ENCODE data around the gene NIM1K. TPM values are rescaled to one million over a fixed set of nuclear protein-coding genes. Genes with fewer than 3 reads are reported as not detected.
A peak's percentile ranks its signal among the peaks of the same experiment; 100 is the strongest.

Gene NIM1K
- total and polyA plus RNA-seq, 4 donors, result 1.0 to 4.2 (median 3.1) TPM; not detected in 1

DNA sequence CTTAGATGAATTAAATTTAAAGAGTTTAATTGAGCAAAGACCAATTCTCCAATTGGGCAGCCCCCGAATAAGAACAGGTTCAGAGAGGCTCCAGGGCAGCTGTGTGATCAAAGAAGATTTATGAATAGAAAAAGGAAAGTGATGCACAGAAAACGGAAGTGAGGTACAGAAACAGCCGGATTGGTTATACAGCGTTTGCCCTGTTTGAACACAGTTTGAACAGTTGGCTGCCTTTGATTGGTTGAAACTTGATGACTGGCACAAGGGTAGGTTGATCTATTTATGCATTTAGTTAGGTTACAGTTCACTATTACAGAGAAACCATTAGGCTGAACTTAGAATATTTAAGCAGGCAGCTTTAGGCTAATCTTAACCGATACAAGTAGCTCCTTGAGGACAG is 29.5 kb downstream of the NIM1K start:
- no peak overlapping the region for H3K4me3 ChIP-seq
- H3K9ac ChIP-seq (ENCODE audit: insufficient read depth in 1 of 2, low read length in 2 of 2), result no peak overlapping the region
- DNase-seq (no peak), ATAC-seq (ENCODE audit: insufficient read depth, low FRiP score) (no peak)
- TF ChIP-seq, protein P1, sequence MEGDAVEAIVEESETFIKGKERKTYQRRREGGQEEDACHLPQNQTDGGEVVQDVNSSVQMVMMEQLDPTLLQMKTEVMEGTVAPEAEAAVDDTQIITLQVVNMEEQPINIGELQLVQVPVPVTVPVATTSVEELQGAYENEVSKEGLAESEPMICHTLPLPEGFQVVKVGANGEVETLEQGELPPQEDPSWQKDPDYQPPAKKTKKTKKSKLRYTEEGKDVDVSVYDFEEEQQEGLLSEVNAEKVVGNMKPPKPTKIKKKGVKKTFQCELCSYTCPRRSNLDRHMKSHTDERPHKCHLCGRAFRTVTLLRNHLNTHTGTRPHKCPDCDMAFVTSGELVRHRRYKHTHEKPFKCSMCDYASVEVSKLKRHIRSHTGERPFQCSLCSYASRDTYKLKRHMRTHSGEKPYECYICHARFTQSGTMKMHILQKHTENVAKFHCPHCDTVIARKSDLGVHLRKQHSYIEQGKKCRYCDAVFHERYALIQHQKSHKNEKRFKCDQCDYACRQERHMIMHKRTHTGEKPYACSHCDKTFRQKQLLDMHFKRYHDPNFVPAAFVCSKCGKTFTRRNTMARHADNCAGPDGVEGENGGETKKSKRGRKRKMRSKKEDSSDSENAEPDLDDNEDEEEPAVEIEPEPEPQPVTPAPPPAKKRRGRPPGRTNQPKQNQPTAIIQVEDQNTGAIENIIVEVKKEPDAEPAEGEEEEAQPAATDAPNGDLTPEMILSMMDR (IDR thresholded peaks at IDR 0.05; ENCODE audit: control extremely low read depth, extremely low read depth), result no peak
- peaks cover 0 to 3% (median 0%) of the 10 kb centered on the region in 4 donors for H3K9me3 ChIP-seq (ENCODE audit: control insufficient read depth in 4 of 4, insufficient read depth in 3 of 4, low read length in 3 of 4)
- no peaks in the 10 kb centered on the region for H3K36me3 ChIP-seq (ENCODE audit: control insufficient read depth in 4 of 4, insufficient read depth in 4 of 4, low read length in 4 of 4)
- no peak overlapping the region for H3K27ac ChIP-seq (ENCODE audit: low read depth in 1 of 2, low read length in 1 of 2)
- H3K27me3 ChIP-seq (ENCODE audit: control insufficient read depth in 3 of 3, insufficient read depth in 3 of 3, low read length in 2 of 3), result peaks cover 0 to 29% (median 0%) of the 10 kb centered on the region in 3 donors
- WGBS, 2 donors, result 84 to 93% methylated on average over 5 of the region's 5 CpGs
- no peaks in the 10 kb centered on the region for H3K4me1 ChIP-seq (ENCODE audit: control insufficient read depth in 5 of 5, insufficient read depth in 5 of 5, low read length in 5 of 5)

DNA sequence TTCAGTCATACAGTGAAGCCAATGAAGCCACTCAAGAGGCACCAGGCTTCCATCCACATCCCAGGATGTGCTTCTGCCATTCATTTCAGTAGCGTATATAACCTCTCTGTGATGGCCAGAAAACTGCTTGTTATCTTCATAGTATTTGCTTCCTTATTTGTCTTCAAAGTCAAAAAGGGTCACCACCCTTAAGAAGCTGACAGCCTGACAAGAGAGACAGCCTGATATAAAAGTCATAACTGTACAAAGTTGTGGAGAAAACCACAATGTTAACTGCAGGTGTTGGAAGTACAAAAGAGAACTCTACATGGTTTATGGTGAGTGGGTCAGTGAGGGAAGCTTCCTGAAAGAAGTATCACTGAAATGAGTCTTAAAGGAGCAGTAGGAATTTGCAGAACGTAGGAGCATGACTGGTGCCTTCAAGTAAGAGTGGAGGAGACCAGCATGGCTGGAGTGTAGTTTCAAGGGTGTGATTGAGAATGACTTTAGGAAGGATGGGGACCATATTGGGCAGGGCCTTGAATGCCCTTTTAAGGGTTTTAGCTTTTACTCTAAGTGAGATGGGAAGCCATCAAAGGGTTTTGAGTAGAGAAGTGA is 33.7 kb downstream of the NIM1K start:
- H3K4me1 ChIP-seq (ENCODE audit: control insufficient read depth in 5 of 5, insufficient read depth in 5 of 5, low read length in 5 of 5), result no peaks in the 10 kb centered on the region
- peaks cover 0 to 27% (median 0%) of the 10 kb centered on the region in 3 donors for H3K27me3 ChIP-seq (ENCODE audit: control insufficient read depth in 3 of 3, insufficient read depth in 3 of 3, low read length in 2 of 3)
- no peak overlapping the region for H3K9ac ChIP-seq (ENCODE audit: insufficient read depth in 1 of 2, low read length in 2 of 2)
- 55 to 68% methylated on average over 2 of the region's 2 CpGs for WGBS, 2 donors
- no peak overlapping the region for H3K4me3 ChIP-seq
- TF ChIP-seq, protein P1 (IDR thresholded peaks at IDR 0.05; ENCODE audit: control extremely low read depth, extremely low read depth), result no peak
- H3K27ac ChIP-seq (ENCODE audit: low read depth in 1 of 2, low read length in 1 of 2), result no peak overlapping the region
- no peaks in the 10 kb centered on the region for H3K9me3 ChIP-seq (ENCODE audit: control insufficient read depth in 4 of 4, insufficient read depth in 3 of 4, low read length in 3 of 4)
- ATAC-seq (ENCODE audit: insufficient read depth, low FRiP score) (no peak), DNase-seq (no peak)
- no peaks in the 10 kb centered on the region for H3K36me3 ChIP-seq (ENCODE audit: control insufficient read depth in 4 of 4, insufficient read depth in 4 of 4, low read length in 4 of 4)

DNA sequence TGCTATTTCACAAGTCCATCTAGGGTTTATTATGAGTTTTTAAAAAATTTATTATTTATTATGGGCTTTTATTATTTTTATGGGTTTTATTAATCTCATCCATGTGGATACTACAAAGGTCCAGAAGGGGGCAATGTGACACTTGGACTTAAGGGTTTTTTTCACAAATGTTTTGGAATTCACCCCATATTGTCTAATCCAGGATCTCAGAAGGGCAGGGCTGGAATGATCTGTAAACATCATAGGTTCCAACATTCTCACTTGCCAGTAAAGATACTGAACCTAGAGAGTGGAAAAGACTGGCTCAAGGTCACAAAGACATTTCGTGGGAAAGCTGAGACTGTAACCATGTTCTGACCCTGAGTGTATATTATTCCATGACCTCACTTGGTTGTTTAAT is 35.6 kb downstream of the NIM1K start:
- DNase-seq (peak in 2 of 3 donors; percentile 42 to 46), ATAC-seq (ENCODE audit: insufficient read depth, low FRiP score) (no peak)
- Histone ChIP-seq H3K9ac (ENCODE audit: insufficient read depth in 1 of 2, low read length in 2 of 2) (no peak overlapping the region), H3K9me3 (ENCODE audit: control insufficient read depth in 4 of 4, insufficient read depth in 3 of 4, low read length in 3 of 4) (no peaks in the 10 kb centered on the region), H3K36me3 (ENCODE audit: control insufficient read depth in 4 of 4, insufficient read depth in 4 of 4, low read length in 4 of 4) (no peaks in the 10 kb centered on the region), H3K4me3 (no peak overlapping the region), H3K27ac (ENCODE audit: low read depth in 1 of 2, low read length in 1 of 2) (no peak overlapping the region), H3K27me3 (ENCODE audit: control insufficient read depth in 3 of 3, insufficient read depth in 3 of 3, low read length in 2 of 3) (peaks cover 0 to 29% (median 0%) of the 10 kb centered on the region in 3 donors), H3K4me1 (ENCODE audit: control insufficient read depth in 5 of 5, insufficient read depth in 5 of 5, low read length in 5 of 5) (no peaks in the 10 kb centered on the region)
- TF ChIP-seq, protein P1 (IDR thresholded peaks at IDR 0.05; ENCODE audit: control extremely low read depth, extremely low read depth), result no peak
- WGBS, 2 donors, result 46 to 78% methylated on average over 1 of the region's 1 CpG

DNA sequence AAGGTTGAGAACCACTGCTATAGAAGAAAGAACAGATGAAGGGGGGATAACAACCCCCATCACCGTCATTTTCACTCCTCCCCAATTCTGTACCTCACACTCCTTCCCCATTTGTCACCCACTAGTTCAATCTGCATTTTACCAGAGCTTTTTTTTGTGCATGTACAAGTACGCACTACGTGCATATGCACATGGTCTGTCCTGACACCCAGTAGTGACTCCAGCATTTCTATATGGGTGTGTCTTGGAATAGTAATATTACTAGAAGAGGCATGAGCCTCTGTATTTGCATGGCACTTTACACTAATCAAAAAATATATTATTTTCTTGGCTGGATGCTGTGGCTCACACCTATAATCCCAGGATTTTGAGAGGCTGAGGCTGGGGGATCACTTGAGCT is 38.7 kb downstream of the NIM1K start:
- Histone ChIP-seq H3K4me3 (no peak overlapping the region), H3K27me3 (ENCODE audit: control insufficient read depth in 3 of 3, insufficient read depth in 3 of 3, low read length in 2 of 3) (peaks cover 0 to 30% (median 0%) of the 10 kb centered on the region in 3 donors), H3K9me3 (ENCODE audit: control insufficient read depth in 4 of 4, insufficient read depth in 3 of 4, low read length in 3 of 4) (no peaks in the 10 kb centered on the region), H3K4me1 (ENCODE audit: control insufficient read depth in 5 of 5, insufficient read depth in 5 of 5, low read length in 5 of 5) (no peaks in the 10 kb centered on the region), H3K27ac (ENCODE audit: low read depth in 1 of 2, low read length in 1 of 2) (no peak overlapping the region), H3K9ac (ENCODE audit: insufficient read depth in 1 of 2, low read length in 2 of 2) (no peak overlapping the region), H3K36me3 (ENCODE audit: control insufficient read depth in 4 of 4, insufficient read depth in 4 of 4, low read length in 4 of 4) (no peaks in the 10 kb centered on the region)
- WGBS, 2 donors, result 91 to 93% methylated on average over 3 of the region's 3 CpGs
- no peak for DNase-seq
- no peak for ATAC-seq (ENCODE audit: insufficient read depth, low FRiP score)
- TF ChIP-seq, protein P1 (IDR thresholded peaks at IDR 0.05; ENCODE audit: control extremely low read depth, extremely low read depth), result no peak
